GM19463 (cell line): ENCODE results near the gene TENT5C.

Experiments used
- ATAC-seq: cut with Tn5 transposase; IDR thresholded peaks from one replicate; pipeline ENCODE4 v1.9.1; 2021; ENCODE audit warnings: mild to moderate bottlenecking, moderate library complexity; ENCODE audit not compliant: unreplicated experiment

Gene TENT5C

DNA sequence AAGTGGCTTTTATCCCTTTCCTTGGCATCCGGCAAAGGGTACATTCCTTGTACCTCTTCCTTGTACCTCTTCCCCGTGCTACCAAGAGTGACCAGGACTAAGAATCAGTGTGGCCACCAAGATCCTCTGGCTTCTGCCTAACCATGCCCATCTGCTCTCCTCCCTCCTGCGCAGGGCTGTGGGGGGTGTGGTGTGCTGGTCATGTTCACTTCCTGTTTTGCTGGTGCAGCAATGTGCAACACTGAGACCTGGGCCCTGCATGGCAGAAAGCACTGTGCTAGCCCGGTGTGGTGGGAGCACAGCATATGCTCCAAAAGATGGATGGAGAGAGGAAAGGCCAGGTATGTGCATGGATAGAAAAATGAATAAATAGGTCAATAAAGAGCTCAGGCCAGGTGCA is 33.3 kb upstream of the TENT5C start:
- no peak for ATAC-seq

DNA sequence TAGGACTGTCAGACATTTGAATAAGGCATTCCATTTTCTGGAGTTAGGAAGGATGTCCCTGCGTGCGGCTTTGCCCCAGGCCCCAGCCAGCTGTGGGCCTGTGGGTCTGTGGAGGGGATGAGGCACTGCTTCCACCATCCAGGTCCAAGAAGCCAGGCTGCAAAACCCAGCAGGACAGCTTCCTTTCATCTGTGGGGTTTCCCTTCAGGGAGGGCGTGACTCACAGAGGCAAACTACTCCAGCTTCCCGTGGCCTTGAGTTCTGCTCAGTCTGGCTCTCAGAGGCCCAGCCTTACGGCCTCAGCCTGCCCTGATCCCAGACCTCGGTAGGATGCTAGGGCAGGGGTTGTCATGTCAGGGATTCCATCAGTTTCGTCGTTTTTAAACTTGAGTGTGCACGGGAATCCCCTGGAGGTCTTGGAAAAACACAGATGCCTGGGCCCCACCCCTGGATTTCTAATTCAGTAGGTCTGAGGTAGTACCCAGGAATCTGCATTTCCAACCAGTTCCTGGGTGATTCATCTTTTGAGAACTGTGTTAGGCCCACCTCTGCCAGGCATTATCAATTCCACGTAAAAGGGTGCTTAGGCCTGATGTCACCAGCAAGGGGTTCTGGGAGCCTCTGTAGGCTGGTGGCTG is 32.3 kb upstream of the TENT5C start:
- ATAC-seq: no peak

DNA sequence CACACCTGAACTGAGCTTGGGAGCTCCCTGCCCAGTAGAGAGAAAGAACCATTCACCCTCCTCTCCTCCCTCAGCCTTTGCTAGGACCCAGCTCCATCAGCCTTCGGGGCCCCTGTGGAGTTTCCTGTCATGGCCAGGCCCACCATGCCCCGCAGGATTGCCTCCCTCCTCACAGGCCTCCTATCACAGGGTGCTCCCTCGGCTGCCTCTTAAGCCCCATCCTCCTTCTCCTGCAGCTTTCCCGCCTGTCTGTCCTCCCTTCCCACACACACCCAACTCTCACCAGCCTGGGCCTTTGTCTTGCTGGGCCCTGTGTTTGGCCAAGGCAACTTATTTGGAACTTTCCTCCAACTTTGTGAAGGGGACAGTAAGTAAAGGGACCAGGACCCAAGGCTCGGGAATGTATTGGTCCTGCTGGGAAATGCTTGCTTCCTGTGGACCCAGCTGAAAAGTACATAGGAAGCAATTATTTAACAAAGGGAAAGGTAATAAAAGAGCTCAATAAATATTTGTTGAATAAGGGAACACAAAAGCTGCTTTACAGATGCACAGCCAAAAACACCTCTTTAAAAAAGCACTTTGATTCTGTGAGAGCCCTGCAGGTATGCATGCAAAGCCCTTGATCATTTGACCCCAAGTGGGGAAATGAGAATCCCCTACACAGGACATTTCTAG is 31.6 kb upstream of the TENT5C start:
- no peak for ATAC-seq

DNA sequence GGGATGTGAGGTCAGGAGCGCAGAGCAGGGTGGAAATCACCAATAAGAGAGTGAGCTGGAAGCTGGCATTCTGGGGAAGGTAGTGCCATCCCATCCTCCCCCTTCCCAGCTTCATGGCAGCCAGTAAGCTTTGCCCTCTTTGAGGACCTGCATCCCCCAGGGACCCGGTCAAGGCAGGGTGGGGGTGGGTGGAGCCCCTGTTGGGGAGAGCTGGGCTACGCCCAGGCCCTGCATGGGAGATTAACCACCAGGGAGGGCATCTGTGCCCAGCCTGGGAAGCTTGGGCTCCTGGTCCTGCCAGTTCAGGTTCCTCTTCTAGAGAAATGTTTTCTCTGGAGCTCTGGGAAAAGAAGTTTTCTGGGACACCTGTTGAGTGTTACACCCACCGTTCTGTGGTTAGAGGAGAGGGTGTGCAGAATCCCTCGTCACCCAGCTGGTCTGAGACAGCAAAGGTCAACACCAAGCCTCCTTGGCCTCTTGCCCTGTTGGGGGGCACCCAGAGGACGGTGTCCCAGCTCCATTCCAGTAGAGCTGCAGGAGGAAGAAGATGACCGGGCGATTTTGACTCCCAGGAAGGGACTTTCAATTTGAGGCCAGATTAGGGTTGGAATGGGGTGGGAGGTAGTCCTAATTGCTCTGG is 30.1 kb upstream of the TENT5C start:
- no peak for ATAC-seq

DNA sequence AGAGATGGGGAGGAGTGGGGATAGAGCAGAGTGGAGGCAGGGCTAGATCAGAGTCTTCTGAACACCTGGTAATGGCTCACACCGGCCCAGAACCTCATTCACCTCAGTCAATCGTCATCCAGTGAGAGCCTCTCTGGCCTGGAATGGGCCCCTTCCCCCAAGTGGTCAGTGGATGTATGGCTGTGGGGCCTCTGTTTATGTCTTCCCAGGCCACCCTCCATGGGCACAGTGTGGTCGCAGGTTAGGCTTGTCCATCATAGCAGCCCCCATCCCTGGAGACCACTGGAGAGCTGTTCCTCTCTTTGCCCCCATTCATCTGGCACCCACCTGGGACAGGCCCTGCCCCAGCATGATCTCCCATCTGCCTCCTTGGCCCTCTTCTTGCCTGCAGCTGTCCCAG is 29.6 kb upstream of the TENT5C start:
- ATAC-seq: no peak

DNA sequence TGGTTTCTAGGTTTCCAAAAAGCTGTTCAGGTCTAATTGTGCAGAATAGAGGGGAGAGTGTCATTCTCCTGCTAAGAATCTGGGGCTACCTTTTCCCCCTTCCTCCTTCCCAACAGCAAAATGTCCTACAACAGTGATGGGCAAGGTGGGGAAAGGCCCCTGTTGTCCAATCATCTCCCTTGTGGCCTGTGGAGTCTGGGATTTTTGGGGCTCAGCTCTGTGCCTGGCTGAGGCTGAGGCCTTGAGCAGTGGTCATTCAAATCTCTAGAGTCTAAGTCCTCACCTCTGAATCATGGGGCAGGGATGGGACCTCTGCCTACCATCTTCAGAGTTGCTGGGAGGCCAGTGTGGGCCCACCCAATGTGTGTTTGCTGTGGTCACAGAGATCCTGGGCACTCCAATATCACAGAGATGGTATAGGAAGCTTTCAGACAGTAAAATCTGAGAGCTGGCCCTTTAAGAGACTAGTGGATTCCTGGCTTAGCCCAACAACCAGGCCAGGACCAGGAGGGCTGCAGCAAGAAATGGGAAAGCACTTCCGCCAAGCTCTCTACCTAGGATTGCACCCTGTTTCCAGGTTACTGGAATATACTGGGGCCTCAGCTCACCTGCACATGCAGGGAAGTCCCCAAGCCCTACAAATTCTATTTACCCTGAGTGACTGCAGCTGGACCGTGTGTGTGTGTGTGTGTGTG is 28.5 kb upstream of the TENT5C start:
- no peak for ATAC-seq

DNA sequence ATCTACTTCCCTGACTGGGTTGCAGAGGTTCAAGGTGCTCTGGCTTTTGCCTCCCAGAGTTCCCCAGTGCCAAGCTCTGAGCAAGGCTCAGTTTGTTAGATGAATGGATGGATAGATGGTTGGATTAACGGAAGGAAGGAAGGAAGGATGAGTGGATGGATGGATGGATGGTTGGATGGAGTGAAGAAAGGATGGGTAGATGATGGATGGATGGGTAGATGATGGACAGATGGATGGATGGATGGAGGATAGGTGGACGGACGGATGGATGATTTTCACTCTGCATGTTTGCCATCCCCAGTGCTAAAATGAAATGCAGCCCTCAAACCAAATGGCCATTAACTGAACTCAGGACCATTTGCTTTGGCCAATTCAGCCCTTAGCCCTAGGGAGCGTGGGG is 27.4 kb upstream of the TENT5C start:
- no peak for ATAC-seq

DNA sequence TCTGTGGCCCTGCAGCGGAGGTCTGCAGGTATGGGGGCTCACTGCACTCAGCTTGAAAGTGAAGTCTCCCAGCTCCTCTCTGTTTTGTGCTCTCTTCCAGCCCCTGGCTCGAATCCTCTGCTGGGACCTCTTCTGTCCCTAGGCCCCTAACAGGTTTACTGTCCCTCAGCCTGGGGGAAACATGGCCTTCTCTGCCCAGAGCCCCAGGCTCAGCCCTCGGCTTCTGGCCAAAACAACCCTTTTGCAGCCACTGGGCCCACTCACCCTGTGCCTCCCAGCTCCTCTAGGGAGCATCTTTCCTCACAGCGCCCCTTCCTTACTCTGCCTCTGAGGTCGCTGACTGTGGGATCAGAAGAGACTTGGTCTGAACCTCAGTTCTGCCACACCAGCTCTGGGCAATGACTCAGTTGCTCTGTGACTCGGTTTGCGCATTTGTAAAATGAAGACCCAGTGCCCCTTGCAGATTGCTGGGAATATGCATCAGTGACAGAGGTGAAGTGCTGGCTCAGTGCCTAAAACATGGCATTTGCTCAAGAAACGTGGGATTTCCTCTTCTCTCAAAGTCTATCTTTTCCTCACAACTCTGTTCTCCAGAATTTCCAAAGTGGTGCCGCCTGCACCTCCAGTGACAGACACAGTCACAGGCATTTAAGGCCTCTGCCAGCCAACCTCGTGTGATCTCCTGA is 26.5 kb upstream of the TENT5C start:
- ATAC-seq: no peak

DNA sequence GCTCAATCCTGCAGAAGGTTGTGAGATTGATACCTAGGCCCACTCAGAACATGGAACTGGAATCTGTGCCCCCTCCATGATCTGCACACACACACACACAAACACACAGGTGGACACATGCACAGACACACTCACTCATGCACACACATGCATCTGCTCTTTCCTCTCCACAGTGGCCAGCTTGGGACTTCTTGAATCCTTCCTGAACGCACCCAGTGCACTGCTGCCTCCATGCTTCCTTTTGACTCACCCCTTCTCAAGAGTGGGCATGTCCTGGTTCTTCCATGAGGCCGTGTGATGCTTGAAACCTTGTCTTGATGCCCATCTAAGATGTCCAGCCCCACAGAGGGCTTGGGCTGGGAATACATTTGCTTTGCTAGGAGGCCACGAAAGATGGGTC is 25.4 kb upstream of the TENT5C start:
- ATAC-seq: no peak

DNA sequence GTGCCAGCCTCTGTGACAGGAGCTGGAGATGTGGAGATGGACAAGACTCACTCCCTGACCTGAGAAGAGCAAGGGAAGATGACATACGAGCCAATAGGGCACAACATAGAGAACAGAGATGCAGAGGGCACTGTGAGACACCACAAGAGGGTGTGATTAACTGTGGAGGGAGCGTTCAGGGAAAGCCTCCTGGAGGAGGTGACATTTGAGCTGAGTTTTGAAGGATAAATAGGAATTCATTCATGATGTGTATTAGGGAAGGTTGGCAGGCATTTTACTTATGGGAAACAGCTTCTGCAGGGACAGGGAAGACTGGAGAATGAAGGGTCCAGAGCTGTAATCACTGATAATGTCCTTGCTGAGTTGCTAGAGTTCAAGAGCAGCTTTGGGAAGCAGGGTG is 25.0 kb upstream of the TENT5C start:
- no peak for ATAC-seq

DNA sequence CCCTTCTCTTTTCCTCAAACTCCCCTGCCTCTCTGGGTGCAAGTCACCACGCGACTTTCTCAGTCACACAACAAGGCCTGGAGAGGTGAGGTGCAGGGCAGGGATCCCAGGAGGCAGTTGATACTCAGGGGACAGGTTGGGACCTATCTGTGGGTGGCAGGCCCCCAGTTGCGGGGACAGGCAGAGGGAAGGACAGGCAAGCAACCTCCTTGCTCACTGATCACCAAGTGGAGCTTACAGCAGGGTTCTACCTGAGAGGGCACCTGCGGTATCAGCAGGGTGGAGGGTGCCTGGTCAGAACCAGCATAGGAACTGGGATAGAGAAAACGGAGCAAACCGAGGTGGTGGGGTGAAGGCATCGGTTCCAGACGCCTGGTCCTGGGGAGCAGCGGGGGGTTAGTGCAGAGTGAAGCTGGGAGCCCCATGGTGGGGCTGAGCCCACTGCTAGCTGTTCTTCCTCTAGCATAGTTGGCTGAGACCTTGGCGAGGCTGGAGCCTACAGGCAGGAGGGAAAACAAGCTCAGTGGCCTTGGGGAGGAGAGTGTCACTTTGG is 24.4 kb upstream of the TENT5C start:
- no peak for ATAC-seq

DNA sequence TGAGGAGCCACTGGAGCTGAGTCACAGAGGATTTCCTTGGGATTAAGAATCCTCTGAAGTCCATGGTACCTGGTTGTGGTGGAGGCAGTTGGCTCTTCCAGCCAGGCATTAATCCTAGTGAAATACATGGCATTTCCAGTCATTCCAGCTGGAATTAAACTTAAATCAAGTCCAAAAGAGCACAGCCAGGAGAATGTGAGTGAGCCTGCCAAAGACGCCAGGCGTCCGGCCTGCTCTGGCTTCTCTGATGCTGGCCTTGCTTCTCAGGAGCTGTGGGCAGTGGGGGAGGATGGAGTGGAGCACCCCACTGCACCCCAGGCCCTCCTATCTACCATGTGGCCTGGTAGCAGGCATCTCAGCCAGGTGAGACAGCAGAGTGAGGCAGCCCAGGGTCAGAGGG is 23.4 kb upstream of the TENT5C start:
- ATAC-seq: no peak

DNA sequence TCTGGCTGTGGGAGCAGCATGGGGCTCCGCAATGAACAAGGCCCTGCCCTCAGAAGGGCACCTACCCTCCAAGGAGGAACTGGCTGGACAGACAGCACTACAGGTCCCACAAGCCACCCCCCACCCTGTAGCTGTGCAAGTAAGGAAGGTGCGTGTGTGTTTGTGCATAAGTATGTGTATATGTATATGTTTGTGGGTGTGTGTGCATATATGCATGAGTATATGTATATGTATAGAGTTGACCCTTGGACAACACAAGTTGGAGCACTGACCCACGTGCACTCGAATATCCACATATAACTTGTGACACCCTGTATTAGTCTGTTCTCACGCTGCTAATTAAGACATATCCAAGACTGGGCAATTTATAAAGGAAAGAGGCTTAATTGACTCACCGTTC is 22.6 kb upstream of the TENT5C start:
- ATAC-seq: no peak

DNA sequence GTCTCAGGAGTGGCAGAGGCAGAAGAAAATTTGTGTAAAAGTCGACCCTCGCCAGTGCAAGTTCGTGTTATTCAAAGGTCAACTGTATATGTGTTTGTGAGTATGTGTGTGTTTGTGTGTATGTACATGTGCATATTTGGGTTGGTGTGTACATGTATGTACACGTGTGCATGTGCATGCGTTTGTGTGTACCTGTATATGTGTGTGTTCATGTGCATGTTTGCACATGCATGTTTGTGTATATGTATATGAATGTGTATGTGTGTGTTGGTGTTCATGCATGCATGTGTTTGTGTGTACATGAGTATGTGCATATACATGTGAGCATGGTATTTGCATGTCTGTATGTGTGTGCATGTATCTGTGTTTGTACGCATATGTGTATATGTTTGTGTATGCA is 21.7 kb upstream of the TENT5C start:
- ATAC-seq: no peak

DNA sequence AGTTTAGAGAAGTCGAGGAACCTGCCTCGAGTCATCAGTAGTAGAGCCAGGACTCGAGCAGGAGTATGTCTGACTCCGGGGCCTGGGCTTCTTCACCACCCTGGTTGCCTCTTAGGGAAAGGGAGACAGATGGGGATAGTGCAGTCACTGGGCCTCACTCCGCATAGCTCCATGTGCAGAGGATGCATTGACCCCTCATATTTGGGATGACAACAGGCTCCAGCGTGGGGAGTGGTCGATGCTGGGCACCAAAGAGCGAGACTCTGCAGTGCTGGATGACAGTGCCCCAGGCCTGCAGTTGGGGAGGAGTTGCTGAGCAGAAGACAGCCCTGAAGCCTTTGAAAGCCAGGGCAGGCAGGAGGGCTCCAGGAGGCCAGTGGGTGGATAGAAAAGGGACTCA is 20.8 kb upstream of the TENT5C start:
- no peak for ATAC-seq

DNA sequence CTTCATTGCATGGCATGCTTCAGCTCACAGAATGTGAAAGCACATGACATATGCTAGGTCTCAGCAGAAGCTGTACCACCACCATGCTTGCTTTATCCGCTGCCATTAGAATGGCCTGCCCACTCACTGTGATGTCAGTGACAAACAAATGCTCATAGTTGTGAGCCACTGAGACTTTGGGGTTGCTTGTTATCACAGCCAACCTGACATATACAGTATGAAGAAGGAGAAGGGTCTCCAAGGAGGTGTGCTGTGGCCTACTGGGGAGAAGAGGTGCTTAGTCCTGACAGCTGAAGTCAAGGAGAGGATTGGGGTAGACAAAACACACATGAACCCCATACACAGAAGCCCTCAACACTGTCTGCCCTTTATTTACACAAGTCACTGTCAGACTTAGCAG is 19.5 kb upstream of the TENT5C start:
- no peak for ATAC-seq

DNA sequence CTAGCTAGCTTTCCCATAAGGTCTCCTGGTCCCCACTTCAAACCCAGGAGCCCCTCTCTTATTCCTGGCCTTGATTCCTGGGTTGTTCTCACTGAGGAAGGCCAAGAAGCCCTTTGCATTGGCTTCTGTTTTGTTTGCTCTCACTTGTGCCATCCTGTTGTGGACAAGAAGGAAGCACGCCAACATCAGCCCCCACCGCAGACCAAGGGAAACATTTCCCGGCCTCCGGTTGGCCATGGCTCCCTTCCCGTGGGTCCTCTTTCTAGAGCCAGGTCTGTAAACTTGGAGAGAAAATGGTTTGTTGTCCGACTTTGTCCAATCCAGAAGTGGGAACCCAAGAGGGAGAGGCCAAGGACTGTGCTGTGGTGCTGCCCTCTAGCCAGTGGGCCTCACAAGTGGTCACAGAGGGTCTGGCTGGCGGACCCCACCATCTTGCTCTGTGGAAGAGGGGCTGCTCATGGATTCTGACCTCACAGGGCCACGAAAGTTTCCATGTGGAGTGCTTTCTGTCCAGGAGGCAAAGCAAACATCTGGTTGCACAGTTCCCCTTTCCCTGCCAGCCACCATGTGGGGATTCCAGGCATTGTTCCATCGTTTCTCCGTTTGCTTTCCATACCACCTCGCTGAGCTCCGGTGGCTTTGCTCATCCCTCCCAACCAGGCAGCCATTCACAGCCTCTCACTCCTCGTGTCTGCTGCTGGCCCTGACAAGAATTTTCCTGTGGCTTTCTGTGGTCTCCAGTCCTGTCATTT is 18.9 kb upstream of the TENT5C start:
- no peak for ATAC-seq

DNA sequence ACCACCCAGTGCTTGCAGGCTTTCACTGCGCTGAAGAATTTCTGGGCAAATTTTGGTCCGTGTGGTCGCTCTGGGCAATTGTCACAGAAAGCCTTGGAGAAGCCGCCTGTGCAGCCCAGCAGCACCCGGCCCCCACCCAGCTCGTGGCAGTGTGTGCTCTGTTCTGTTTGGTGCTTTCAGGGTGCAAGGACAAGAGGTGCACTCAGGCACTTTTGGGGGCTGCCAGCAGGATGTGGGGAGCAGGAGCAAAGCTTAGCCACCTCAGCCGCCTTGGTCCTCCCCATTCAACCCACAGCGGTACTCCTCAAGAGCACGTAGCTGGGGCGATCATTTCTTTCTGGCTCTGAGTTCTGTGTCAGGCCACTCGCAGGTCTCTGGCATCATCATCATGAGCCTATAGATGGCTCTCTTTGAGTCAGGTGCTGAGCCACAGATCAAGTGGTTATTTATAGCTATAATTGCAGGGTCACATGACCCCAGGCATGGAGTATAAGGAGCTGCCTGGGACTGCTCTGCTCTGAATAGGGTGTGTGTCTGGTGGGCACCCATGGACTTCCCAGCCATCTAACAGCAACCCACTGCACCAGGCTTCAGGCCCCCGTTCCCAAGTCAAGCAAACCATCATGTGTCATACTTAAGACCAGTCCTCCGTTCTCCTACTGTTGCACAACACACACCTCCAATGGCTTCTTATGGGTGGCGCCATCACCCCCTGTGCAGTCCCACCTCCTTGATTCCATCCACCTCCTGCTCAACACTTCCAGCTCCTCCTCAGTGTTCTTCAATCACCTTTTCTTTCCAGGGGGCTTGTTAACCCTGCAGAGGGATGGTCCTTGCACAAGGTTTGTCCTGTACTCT is 18.1 kb upstream of the TENT5C start:
- ATAC-seq: no peak

DNA sequence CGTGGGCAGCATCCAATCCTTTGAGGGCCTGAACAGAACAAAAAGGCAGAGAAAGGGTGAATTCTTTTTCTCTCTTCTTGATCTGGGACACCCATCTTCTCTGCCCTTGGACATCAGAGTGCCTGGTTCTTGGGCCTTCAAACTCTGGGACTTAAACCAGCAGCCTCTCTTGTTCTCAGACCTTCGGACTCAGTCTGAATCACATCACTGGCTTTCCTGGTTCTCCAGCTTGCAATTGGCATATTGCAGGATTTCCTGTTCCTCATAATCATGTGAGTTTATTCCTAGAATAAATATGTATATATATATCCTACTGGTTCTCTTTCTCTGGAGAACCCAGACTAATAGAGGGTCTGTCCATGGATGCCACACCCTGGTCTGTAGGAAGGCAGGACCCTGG is 16.3 kb upstream of the TENT5C start:
- ATAC-seq: no peak
